Measurements from ENCODE around the gene EED.
"Not testable (repeated sequence)": the region's sequence is repeated elsewhere in the genome, so short reads cannot be mapped to it uniquely, and the experiment has no call there.

DNA sequence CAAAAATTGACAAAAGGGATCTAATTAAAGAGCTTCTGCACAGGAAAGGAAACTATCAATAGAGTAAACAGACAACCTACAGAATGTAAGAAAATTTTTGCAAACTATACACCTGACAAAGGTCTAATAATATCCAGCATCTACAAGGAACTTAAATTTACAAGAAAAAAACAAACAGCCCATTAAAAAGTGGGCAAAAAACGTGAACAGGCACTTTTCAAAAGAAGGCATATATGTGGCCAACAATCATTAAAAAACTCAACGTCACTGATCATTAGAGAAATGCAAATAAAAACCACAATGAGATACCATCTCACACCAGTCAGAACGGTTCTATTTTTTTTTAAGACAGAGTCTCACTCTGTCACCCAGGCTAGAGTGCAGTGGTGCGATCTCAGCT is 20.0 kb upstream of the EED start:
- not testable (repeated sequence) for TF ChIP-seq EZH2phosphoT487 (IDR thresholded peaks at IDR 0.05; ENCODE audit: low read depth)
- TF ChIP-seq, protein P1, sequence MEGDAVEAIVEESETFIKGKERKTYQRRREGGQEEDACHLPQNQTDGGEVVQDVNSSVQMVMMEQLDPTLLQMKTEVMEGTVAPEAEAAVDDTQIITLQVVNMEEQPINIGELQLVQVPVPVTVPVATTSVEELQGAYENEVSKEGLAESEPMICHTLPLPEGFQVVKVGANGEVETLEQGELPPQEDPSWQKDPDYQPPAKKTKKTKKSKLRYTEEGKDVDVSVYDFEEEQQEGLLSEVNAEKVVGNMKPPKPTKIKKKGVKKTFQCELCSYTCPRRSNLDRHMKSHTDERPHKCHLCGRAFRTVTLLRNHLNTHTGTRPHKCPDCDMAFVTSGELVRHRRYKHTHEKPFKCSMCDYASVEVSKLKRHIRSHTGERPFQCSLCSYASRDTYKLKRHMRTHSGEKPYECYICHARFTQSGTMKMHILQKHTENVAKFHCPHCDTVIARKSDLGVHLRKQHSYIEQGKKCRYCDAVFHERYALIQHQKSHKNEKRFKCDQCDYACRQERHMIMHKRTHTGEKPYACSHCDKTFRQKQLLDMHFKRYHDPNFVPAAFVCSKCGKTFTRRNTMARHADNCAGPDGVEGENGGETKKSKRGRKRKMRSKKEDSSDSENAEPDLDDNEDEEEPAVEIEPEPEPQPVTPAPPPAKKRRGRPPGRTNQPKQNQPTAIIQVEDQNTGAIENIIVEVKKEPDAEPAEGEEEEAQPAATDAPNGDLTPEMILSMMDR (IDR thresholded peaks at IDR 0.05; ENCODE audit: low read depth, low read length): not testable (repeated sequence)

Measured in OCI-LY3 (cell line).